Regular cardiac myocyte (primary cell): ENCODE measurements around the gene CFAP221. TPM values are rescaled to one million over a fixed set of nuclear protein-coding genes. Genes with fewer than 3 reads are reported as not detected.

Experiments used
- total RNA-seq: library from RNA; depleted of rRNA; stranded (reverse); fragments of >200 nt; gene quantifications from 2 replicates; pipeline ENCODE4 v1.2.3, GENCODE V29; 2014

CFAP221 gene
- under 0.01 TPM in 2 replicates for total RNA-seq

GRCh38 chr2:119544075-119544938 is at the start of gene CFAP221:
CFAP221 (plus strand) TSS chr2:119544449; CDS start chr2:119546132, 1,683 bp downstream.

GRCh38 chr2:119523952-119524694 is 20.1 kb upstream of the CFAP221 start, which contains the start of gene SCTR:
SCTR (minus strand) TSS chr2:119524483; CDS start chr2:119524226, 257 bp downstream.

Other genes with a start within 250 kb of the CFAP221 start
- 5.6 and 8.6 TPM in 2 replicates for gene C2orf76, start 177.6 kb upstream of the CFAP221 start, total RNA-seq
- 46.8 and 102 TPM in 2 replicates for gene DBI, start 177.5 kb upstream of the CFAP221 start, total RNA-seq
- under 0.01 and 0.19 TPM in 2 replicates for gene TMEM37, start 112.6 kb upstream of the CFAP221 start, total RNA-seq
- not detected in 2 replicates for gene SCTR, start 20.0 kb upstream of the CFAP221 start, total RNA-seq
- gene TMEM177, start 134.8 kb downstream of the CFAP221 start, total RNA-seq, result 3.9 and 9.6 TPM in 2 replicates
- gene PTPN4, start 215.5 kb downstream of the CFAP221 start, total RNA-seq, result 16.3 and 23.1 TPM in 2 replicates